ENCODE results near the gene TOMM40L.

TOMM40L gene

DNA sequence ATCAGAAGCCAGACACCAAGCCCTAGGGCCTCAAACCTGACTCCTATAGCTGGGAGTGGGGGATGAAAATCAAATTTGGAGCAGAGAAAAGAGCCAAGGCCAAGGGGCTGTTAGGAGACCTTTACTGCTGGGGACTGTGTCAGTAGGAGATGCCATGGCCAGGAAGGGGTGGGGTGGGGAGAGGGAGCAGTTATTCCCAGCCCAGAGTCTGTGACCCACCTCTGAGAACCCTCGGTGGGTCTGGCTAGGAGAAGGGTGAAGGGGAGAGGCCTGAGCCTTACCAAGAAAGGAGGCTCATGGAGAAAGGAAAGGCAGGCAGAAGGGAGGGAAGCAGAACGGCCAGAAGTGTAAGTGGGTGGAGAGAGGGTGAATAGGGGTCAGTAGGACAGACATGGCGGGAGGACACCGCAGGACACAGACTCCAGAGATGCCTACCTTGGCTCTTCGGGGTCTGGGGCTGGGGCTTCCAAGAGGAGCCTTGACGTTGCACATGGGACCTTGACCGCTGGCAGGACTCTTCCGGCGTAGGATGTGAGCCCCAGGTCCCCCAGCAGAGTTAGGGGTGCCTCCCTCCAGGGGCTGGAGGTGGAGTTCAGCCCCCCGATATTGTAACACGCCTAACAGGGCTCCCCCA, 28.2 kb upstream of the TOMM40L start:
- DNase-seq: no peak

DNA sequence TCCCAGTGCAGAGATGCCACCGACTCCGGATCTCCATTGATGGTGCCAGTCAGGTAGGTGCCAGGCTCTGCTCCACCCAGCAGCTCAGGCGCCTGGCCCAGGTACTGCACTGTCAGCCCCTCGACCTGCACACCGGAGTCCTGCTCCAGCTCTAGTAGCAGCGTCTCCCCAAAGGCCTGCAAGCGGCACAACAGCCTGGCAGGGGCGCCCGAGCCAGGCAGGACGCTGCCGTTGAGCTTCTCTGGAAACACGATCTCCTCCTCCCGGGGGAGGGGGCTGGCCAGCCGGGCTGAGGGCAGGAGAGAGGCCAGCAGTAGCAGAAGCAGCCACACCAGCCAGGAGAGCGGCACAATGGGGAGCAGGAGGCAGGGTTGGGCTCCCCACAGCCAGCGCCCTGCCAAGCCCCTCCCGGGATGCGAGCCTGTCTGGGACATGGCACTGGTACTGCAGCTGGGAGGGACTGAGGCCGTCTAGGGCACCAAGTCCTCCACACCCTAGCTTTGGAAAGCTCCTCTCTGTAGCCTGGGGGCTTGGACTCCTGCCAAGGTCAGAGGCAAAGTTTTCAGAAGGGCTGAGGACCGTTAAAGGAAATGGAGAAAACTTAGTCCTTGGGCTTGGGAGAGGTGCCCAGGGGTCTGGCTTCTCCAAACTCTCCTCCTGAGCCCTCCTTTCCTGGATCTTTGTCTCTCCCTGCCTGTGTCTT, 27.5 kb upstream of the TOMM40L start:
- no peak for DNase-seq

DNA sequence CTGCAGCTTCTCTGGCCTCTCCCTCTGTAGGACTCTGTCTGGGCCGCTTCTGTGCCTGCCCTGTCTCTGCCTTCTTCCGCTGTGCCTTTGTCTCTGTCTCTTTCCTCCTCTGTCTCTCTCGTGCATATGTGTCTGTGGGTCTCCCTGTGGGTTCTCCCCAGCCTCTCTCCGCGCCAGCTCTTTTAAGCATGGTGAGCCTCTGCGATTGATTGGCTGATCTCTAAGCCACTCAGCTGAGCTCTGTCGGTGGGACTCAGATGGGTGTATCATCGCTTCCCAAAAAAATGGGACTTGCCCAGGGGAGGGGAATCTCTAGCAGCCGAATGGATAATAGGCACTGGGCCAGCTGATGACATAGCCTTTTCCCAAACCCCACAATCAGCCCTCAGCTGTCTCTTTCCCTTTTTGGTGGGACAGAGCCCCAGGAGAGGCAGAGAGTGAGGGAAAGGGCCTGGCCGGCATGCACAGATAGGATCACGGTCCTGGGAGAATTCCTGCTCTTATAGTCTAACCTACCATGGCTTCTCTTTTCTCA, 26.9 kb upstream of the TOMM40L start, which contains the start of gene ADAMTS4:
Gene ADAMTS4 (minus strand): TSS at position 158 of the 535 bp plus-strand sequence. CDS start 427 bp downstream, outside the sequence.
- no peak for DNase-seq

DNA sequence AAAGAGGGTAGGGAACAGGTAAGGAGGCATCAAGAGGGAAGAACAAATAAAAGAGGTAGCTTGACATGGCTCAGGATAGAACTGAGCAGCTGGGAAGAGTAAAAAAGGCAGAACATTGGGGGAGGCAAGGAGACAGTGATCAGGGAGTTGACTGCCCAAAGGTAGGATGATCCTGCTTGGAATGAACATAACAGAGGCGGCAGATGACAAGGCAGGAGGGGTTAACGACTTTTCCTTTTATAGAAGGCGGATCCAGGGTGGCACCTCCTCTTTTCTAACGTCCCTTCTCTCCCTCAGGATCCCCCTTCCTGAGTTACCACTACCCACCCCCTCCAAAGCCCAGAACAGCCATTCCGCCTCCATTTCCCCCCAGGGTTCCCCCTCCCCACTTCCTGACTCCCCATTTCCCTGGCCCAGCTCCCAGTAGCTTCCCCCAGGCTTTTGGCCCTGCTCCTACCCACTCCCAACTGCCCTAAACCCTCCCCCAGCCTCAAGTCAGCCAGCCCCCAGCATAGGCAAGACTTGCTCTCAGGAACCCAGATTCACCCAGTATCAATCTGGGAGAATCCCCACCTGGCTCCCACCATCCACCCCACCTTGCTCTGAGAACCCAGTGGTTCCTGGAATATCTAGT, 26.2 kb upstream of the TOMM40L start:
- no peak for DNase-seq

DNA sequence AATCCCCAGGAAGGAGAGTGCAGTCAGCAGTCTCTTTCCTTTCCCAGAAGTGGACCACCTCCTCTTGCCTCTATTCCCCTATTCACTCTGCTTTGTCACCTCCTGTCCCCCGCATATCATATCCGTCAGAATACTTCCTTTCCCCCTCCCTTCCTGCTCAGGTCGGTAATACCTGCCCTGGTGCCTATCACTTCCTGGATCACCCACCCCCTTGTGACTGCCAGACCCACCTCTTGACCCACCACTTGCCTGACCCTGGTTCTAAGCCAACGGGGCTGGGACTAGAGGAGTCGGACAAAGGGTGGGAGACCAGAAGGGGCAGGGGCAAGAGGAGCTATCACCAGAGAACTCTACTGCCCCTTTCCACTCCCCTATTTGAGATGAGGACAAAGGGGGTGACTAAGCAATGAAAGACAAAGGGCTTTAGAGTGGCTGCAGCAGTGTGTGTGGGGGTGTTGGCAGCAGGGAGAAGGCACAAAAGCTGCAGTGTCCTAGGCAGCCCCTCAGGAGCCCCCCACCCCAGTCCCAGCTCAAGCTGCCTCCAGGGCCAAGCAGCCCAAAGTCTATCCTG, 25.4 kb upstream of the TOMM40L start:
- no peak for DNase-seq

DNA sequence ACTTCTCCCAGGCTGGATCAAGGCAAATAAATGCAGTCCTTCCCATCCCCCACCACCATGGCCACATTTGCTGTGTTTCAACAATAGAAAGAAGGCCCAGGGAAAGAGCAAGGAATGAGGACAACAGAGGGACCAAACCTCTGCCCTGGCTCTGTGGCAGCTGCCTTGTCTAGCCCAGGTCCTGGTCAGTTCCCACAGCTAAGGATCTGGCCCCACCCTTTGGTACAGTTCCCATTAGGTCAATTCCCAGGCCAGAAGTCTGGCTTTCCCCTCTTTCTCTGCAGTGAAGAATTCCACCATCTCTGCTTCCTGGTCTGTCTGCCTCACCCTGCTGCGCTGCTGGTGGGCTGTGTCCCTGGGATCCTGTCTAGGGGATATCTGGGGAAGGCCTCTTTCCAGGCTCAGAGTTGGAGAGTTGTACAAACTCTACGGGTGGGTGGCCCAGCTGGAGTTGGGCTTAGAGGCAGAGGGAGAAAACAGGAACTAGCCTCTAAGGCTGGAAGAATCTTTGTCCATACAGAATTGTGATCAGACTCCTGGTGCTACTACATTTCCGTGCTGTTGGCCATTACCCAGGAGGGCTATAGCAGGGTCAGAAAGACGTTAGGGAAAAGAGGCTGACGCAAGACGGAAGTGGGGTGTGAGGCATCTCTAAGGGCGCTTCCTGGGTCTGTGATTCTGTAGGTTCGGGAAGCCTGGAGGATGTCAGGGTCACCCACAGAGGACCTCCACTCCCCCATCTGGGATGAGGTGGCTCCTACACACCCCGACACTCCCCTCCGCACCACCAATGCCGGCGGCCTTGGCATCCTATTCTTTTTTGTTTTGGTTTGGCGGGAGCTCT, 24.6 kb upstream of the TOMM40L start:
- no peak for DNase-seq

DNA sequence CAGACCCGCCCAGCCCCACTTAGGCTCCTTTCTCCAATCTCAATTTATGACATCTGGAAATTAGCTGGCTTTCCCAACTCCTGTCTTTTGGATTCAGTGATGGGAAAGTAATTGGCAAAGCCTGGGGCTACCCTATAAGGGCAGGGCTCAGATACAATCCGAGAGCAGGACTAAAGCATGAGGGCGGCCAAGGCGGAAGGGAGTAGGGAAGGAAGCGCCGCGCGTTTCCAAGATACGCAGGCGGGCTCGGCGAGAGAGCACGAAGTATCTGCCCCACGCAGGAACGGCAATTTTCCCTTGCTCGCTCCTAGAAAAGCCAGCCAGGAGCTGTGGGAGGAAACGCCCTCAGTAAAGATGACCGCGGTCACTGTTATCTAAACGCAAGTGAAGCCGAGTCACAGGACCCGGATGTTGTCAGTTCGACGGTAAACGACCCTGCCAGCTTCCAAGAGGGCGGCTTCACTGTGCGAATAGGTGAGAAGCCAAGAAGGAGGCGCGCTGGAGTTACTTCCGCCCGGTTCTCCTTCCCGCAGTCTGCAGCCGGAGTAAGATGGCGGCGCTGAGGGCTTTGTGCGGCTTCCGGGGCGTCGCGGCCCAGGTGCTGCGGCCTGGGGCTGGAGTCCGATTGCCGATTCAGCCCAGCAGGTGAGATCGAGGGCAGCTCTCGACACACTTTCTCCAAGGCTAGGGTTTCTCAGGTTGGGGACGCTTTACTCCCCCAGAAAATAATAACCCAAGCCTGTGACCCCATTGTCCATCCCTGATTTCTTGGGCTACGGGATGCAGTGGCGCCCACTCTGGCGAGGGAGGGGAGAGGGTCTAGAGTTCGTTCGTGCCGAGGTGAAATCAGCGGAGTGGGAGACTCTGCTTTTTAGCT, 23.8 kb upstream of the TOMM40L start, which contains the start of gene NDUFS2:
Gene NDUFS2 (plus strand): TSS at position 532 of the 877 bp plus-strand sequence. CDS start 19 bp downstream, at position 551.
- DNase-seq: peak; percentile 93

DNA sequence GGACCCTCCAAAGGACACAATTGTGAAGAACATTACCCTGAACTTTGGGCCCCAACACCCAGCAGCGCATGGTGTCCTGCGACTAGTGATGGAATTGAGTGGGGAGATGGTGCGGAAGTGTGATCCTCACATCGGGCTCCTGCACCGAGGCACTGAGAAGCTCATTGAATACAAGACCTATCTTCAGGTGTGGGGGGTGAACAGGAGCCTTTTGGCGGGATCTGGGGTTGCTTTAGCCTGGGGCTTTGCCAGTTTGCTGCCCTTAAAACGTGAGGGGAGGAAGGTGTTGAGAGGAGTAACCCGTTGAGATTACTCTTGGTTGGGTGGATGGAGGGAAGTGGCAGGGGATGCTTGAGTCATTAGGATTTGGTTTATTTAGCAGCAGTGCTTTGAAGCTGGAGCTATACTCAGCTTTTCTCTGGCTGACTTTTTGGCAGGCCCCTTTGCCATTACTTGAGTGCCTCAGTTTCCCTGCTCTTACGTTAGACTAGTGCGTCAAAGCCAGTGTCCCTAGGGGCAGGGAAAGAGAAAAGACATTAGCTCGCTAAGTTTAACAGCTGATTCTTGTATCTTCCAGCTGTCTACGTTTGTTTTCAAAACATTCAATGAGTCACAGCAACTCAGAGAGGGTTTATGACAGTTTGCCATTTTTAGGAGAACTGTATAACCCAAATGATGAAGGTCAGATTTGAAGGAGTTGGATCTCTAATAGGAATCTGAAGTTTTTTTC, 19.3 kb upstream of the TOMM40L start:
- DNase-seq: no peak

DNA sequence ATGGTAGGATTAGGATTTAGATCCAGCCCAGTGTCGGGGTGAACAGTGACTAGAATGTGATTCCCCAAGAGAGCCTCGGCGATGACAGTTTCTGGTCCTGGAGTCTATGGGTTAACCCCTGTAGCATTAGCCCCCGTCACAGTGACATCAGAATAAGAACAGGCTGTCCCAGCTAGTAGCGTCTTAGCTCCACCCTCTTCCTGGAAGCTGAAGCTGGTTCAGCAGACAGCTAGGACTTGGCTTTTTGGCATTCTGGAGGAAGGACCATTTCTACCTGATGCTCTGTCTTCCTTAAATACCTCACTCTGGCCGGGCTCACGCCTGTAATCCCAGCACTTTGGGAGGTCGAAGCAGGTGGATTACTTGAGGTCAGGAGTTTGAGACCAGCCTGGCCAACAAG, 18.7 kb upstream of the TOMM40L start:
- no peak for DNase-seq

DNA sequence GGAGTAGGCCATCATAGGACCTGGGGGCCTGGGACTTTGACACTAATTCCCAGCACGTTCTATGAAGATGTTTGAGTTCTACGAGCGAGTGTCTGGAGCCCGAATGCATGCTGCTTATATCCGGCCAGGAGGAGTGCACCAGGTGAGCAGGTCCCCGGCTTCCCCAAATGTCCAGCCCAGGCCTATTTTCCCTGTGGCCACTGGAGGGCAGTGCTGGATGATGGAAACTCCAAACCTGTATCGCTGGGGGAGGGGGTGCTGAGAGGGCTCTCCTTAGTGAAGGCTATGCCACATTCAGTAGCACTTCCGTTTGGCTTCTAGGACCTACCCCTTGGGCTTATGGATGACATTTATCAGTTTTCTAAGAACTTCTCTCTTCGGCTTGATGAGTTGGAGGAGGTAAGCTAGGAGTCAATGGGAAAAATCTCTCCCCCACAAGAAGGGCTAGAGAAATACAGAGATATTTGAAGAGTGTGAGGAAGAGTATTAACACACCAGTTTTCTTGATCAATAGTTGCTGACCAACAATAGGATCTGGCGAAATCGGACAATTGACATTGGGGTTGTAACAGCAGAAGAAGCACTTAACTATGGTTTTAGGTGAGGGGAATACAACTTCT, 16.0 kb upstream of the TOMM40L start:
- peak; percentile 48 for DNase-seq

DNA sequence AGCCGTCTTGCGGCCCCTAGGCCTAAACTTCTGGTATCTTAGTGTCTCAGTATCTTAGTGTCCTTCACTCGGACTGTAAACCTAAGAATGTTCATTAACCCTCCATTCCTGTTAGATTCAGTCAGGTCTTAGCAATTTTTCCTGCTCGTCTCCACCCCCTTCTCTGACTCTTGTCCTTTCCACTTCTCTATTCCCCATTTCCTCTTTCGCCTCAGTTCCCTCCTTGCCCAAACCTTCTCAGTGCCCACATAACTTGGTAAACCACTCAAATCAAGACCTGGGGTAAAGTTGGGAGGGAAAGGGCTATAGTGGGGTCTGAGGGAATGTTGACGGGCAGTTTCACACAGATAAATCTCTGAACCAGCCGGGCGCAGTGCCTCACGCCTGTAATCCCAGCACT, 11.5 kb upstream of the TOMM40L start:
- no peak for DNase-seq

DNA sequence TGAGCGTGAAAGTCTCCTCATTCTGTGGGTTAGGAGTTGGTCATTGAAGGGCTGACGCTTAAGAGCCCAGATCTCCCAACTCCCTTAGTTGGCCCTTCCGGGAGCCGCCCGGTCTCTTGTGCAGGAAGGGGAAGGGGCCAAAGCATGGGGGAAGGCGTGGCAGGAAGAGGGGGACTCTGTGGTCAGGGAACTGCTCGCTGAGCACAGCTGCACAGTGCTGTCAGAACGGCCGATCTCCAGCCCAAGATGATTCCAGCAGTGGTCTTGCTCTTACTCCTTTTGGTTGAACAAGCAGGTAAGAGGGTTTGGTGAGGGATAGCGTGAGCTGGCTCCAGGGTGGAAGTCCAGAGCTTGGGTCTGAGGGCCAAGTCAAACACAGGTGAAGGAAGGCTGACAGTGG, 10.8 kb upstream of the TOMM40L start, which contains the start of gene FCER1G:
Gene FCER1G (plus strand): TSS at position 220 of the 400 bp plus-strand sequence. CDS start 27 bp downstream, at position 247.
- DNase-seq: no peak

DNA sequence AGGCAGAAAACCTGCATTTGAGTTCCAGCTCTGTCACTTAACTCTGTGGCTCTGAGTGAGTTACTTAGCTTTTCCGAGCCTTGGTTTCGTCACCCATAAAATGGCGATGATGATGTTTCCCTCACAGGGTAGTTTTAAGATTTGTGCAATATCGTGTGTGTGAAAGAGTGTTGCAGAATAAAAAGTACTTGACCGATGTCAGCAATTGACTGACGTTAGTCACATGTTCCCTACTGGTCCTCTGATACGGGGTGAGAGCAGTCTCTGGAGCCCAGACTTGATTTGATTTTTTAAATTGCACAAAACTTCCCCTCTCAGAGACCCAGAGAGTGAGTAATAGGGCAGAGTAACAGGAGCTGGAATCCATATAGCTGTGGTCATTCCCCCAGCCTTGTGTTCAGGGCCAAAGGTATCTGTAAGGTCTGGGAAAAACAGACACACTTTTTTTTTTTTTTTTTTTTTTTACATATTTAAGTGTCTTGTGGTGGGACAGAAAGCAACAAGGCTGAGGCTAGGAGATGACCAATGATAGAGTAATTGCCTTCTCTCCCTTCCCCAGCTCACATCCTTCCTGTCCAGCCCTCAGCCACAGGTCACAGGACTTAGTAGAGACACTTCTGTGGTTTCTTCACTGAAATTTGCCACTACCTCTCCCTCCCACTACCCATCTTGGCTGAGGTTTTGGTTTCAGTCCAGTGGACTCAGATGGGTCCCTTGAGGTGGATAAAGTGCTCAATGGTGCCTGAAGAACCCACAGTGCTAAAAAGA, 8.7 kb upstream of the TOMM40L start:
- no peak for DNase-seq

DNA sequence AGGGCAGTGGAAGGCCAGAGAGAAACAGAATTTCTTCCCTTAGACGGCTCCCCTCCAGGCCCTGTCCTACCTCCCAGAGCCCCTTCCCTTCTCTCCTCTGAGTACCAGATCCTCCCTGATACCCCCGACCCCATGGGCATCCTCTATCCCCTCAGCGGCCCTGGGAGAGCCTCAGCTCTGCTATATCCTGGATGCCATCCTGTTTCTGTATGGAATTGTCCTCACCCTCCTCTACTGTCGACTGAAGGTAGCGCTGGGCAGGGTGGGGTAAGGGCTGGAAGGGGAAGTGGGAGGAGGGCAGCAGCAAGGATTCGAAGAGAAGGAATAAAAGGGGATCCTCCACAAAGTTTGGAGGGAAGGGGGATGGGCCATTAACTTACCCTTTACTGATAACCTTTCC, 8.0 kb upstream of the TOMM40L start:
- DNase-seq: no peak

DNA sequence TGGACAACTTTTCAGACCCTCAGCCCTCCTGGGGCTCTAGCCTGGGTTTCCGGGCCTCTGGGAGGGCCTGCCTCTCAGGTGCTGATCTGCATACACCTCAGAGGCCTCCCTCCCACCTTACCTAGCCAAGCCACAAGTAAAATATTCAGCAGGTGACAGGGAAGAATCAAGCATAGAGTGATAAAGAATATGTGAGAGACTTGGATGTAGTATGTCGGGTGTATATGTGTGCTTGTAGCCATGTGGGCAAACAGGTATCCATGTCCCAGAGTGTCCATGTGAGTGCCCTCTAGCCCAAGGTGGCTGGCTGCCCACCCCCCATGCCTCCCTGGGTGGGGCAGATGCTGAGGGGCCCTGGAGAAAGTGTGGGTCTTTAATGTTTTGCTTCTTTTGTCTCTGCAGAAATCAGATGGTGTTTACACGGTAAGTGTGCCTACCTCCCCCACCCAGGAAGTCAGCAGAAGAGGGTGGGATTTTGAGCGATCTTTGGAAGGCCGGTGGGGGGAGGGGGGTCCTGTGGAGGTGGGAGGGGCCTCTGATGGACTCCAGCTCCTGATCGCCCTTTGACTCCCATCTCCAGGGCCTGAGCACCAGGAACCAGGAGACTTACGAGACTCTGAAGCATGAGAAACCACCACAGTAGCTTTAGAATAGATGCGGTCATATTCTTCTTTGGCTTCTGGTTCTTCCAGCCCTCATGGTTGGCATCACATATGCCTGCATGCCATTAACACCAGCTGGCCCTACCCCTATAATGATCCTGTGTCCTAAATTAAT, 7.4 kb upstream of the TOMM40L start:
- DNase-seq: no peak

DNA sequence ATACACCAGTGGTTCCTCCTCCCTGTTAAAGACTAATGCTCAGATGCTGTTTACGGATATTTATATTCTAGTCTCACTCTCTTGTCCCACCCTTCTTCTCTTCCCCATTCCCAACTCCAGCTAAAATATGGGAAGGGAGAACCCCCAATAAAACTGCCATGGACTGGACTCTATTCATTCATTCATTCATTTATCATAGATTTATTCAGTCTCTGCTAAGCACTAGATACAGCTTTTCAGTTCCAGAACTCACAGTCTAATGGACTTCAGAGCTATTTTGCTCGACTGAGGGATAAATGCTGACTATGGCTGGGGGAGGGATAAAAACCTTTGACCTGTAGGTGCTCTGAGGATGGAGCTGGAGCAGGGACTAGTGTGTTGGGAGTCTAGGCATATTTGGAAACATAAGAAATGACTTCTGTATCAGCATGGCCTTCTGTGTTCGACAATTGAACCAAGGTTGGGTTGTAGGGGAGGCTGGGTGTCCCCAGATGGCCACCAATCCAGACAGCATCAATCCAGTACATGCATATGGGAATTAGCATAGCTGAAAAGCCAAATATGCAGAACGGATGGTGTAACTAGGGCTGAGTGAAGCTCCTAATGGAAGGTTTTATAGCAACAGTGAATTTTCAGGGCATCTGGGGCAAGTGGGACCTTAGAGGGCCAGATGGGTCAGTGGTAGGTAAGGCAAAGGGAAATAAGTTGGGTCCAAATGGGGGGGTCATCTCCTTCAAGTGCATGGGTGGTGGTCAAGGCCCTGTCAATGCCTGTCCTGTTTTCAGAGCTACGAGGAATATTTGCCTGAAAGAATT, 6.6 kb upstream of the TOMM40L start:
- DNase-seq: no peak

DNA sequence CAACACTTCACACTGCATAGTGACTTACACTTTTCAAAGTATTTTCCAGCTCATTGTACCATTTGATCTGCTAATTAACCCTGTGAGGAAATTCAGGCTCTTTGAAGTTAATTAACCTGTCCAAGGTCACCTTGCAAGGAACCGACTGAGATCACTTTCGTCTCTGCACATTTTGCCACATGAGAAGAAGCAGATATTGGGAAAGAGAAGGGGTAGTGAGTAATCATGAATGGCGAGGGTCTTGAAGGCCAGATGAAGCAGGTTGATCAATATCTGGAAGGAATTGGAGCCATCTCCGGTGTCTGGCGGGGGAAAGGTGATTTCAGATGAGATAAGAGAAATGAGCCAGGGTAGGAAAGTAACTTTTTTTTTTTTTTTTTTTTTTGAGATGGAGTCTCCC, 5.9 kb upstream of the TOMM40L start:
- DNase-seq: no peak
